Measurements from ENCODE around the gene NRROS. TPM values are rescaled to one million over a fixed set of nuclear protein-coding genes. Genes with fewer than 3 reads are reported as not detected.

Gene NRROS
- total and polyA plus RNA-seq, 10 of the 15 experiments (the other 5 are each of a cell fraction or from before 2014, with no cell fraction given) = 0.35 to 42.2 (median 12.6) TPM

- TF ChIP-seq SMC3 (IDR thresholded peaks at IDR 0.05; ENCODE audit: borderline replicate concordance, low read length) (no peak), SREBF1 (IDR thresholded peaks at IDR 0.05; ENCODE audit: low read length) (no peak), CREB1 (IDR thresholded peaks at IDR 0.05; ENCODE audit: low read depth) (peak; percentile 73), RCOR1 (conservative IDR thresholded peaks at IDR 0.05; ENCODE audit: low read depth, low read length) (no peak; the same call in 1 of the 2 replicates), JUND (IDR thresholded peaks at IDR 0.05; ENCODE audit: low read depth, low read length) (peak; percentile 27; the same call in 1 of the 2 replicates), IRF4 (IDR thresholded peaks at IDR 0.05; ENCODE audit: low read depth, low read length) (peak; percentile 84), NR2C2 (IDR thresholded peaks at IDR 0.05; ENCODE audit: borderline replicate concordance, control insufficient read depth, insufficient read length, low read depth) (no peak), FOXK2 (IDR thresholded peaks at IDR 0.05) (no peak), GABPA (IDR thresholded peaks at IDR 0.05; ENCODE audit: low read depth) (no peak), RUNX3 (IDR thresholded peaks at IDR 0.05; ENCODE audit: low read length) (peak; percentile 99), BCL3 (IDR thresholded peaks at IDR 0.05; ENCODE audit: borderline replicate concordance, insufficient read depth, low read depth, low read length, poor library complexity, severe bottlenecking) (peak; percentile 30), DPF2 (IDR thresholded peaks at IDR 0.05) (peak; percentile 76), ESRRA (IDR thresholded peaks at IDR 0.05; ENCODE audit: low read length) (no peak), NFYB (IDR thresholded peaks at IDR 0.05; ENCODE audit: insufficient read depth, low read depth, low read length) (no peak), HDAC2 (IDR thresholded peaks at IDR 0.05) (no peak), ZSCAN29 (IDR thresholded peaks at IDR 0.05) (no peak), CBX3 (IDR thresholded peaks at IDR 0.05; ENCODE audit: borderline replicate concordance, low read depth) (no peak), TCF3 (IDR thresholded peaks at IDR 0.05; ENCODE audit: borderline replicate concordance, insufficient read depth, low read depth, low read length) (no peak), BCLAF1 (IDR thresholded peaks at IDR 0.05) (no peak), TARDBP (IDR thresholded peaks at IDR 0.05; ENCODE audit: borderline replicate concordance) (peak; percentile 52; the same call in 1 of the 2 replicates), REST (IDR thresholded peaks at IDR 0.05; ENCODE audit: low read depth, low read length) (no peak), FOXM1 (IDR thresholded peaks at IDR 0.05; ENCODE audit: low read depth, low read length) (peak; percentile 77; the same call in 1 of the 2 replicates), MAX (IDR thresholded peaks at IDR 0.05; ENCODE audit: low read depth, low read length) (peak; percentile 23; the same call in 1 of the 2 replicates), BMI1 (IDR thresholded peaks at IDR 0.05; ENCODE audit: borderline replicate concordance) (no peak)
Measured at GRCh38 chr3:196624067-196624790, 15.3 kb upstream of the NRROS start (continued).

All from GM12878 (cell line).